Measurements from ENCODE around the gene GPM6B. TPM values are rescaled to one million over a fixed set of nuclear protein-coding genes. Genes with fewer than 3 reads are reported as not detected.
"Not testable (repeated sequence)": the region's sequence is repeated elsewhere in the genome, so short reads cannot be mapped to it uniquely, and the experiment has no call there.

GPM6B gene
- total RNA-seq, 2 experiments from 2014 or later = not detected

GRCh38 chrX:13752646-13753045 is 64.2 kb downstream of the GPM6B start:
- POLR2A ChIA-PET = no interaction called here
- Mint-ChIP-seq H3K36me3 (ENCODE audit: low read depth) (peaks cover 20% of the 10 kb centered on the region), H3K4me3 (no peak overlapping the region), H3K27me3 (no peaks in the 10 kb centered on the region), H3K27ac (peak overlapping the region; percentile 66), H3K4me1 (peaks cover 28% of the 10 kb centered on the region), H3K9me3 (no peaks in the 10 kb centered on the region)
- DNase-seq = no peak
- CTCF ChIA-PET = interaction anchor here (0.6 to 1.2 kb wide), 2 partner anchors 10 to 214 kb away, joined by 3 read pairs; no protein-coding TSS in a partner anchor

GRCh38 chrX:13752141-13752540 is 64.8 kb downstream of the GPM6B start:
- H3K36me3 Mint-ChIP-seq (ENCODE audit: low read depth) = peaks cover 24% of the 10 kb centered on the region
- H3K4me3 Mint-ChIP-seq = no peak overlapping the region
- H3K27me3 Mint-ChIP-seq = no peaks in the 10 kb centered on the region
- ChIA-PET POLR2A (no interaction called here), CTCF (interaction anchor here (1.2 kb wide), 1 partner anchor 11 kb away, joined by 3 read pairs; no protein-coding TSS in a partner anchor)
- H3K27ac Mint-ChIP-seq = no peak overlapping the region
- peaks cover 32% of the 10 kb centered on the region for H3K4me1 Mint-ChIP-seq
- DNase-seq = no peak
- no peaks in the 10 kb centered on the region for H3K9me3 Mint-ChIP-seq

- Mint-ChIP-seq H3K4me1 (peaks cover 34% of the 10 kb centered on the region), H3K4me3 (no peak overlapping the region), H3K36me3 (ENCODE audit: low read depth) (peaks cover 31% of the 10 kb centered on the region), H3K9me3 (no peaks in the 10 kb centered on the region), H3K27ac (peak overlapping the region; percentile 25), H3K27me3 (no peaks in the 10 kb centered on the region)
- CTCF ChIA-PET = interaction anchor here (0.7 to 2.6 kb wide), 3 partner anchors 15 to 579 kb away, joined by 3 to 16 read pairs (median 3); partner anchors contain the start of genes OFD1 and TRAPPC2
- POLR2A ChIA-PET = no interaction called here
- no peak for DNase-seq
These were observed 66.1 kb downstream of the GPM6B start for GRCh38 chrX:13750812-13751211.

GRCh38 chrX:13750204-13750603 is 66.7 kb downstream of the GPM6B start:
- no peak overlapping the region for H3K4me3 Mint-ChIP-seq
- peaks cover 30% of the 10 kb centered on the region for H3K4me1 Mint-ChIP-seq
- POLR2A ChIA-PET = no interaction called here
- peaks cover 31% of the 10 kb centered on the region for H3K36me3 Mint-ChIP-seq (ENCODE audit: low read depth)
- H3K27ac Mint-ChIP-seq = no peak overlapping the region
- no peaks in the 10 kb centered on the region for H3K9me3 Mint-ChIP-seq
- CTCF ChIA-PET = interaction anchor here (1.1 to 2.6 kb wide), 3 partner anchors 15 to 282 kb away, joined by 3 to 16 read pairs (median 3); partner anchors contain the start of genes OFD1 and TRAPPC2
- H3K27me3 Mint-ChIP-seq = no peaks in the 10 kb centered on the region
- peak; percentile 33 for DNase-seq

GRCh38 chrX:13748486-13748885 is 68.4 kb downstream of the GPM6B start:
- CTCF ChIA-PET = interaction anchor here (2.6 kb wide), 1 partner anchor 13 kb away, joined by 16 read pairs; the partner anchor contains the start of genes OFD1 and TRAPPC2
- Mint-ChIP-seq H3K27ac (no peak overlapping the region), H3K27me3 (no peaks in the 10 kb centered on the region), H3K4me3 (no peak overlapping the region), H3K36me3 (ENCODE audit: low read depth) (peaks cover 29% of the 10 kb centered on the region), H3K9me3 (no peaks in the 10 kb centered on the region), H3K4me1 (peaks cover 27% of the 10 kb centered on the region)
- POLR2A ChIA-PET = no interaction called here
- DNase-seq = no peak

- ChIA-PET CTCF (no interaction called here), POLR2A (no interaction called here)
- Mint-ChIP-seq H3K27ac (no peak overlapping the region), H3K4me1 (peaks cover 26% of the 10 kb centered on the region), H3K9me3 (no peaks in the 10 kb centered on the region), H3K36me3 (ENCODE audit: low read depth) (peaks cover 25% of the 10 kb centered on the region), H3K4me3 (no peak overlapping the region), H3K27me3 (no peaks in the 10 kb centered on the region)
- DNase-seq = peak; percentile 40
These were observed 69.1 kb downstream of the GPM6B start for GRCh38 chrX:13747836-13748235.

GRCh38 chrX:13742397-13743176 is 74.3 kb downstream of the GPM6B start:
- peak overlapping the region; percentile 64 for H3K4me3 Mint-ChIP-seq
- peak overlapping the region; percentile 90 for H3K27ac Mint-ChIP-seq
- no peaks in the 10 kb centered on the region for H3K27me3 Mint-ChIP-seq
- ChIA-PET POLR2A (no interaction called here), CTCF (interaction anchor here (0.5 to 1.3 kb wide), 4 partner anchors 8 to 435 kb away, joined by 3 read pairs; partner anchors contain the start of genes OFD1 and TRAPPC2)
- peaks cover 30% of the 10 kb centered on the region for H3K4me1 Mint-ChIP-seq
- peaks cover 27% of the 10 kb centered on the region for H3K36me3 Mint-ChIP-seq (ENCODE audit: low read depth)
- H3K9me3 Mint-ChIP-seq = no peaks in the 10 kb centered on the region
- peak; percentile 32 for DNase-seq

GRCh38 chrX:13741695-13742094 is 75.2 kb downstream of the GPM6B start:
- Mint-ChIP-seq H3K27me3 (no peaks in the 10 kb centered on the region), H3K4me1 (peaks cover 30% of the 10 kb centered on the region), H3K9me3 (no peaks in the 10 kb centered on the region), H3K27ac (peak overlapping the region; percentile 90), H3K4me3 (no peak overlapping the region), H3K36me3 (ENCODE audit: low read depth) (peaks cover 24% of the 10 kb centered on the region)
- DNase-seq = no peak
- POLR2A ChIA-PET = no interaction called here
- CTCF ChIA-PET = no interaction called here

GRCh38 chrX:13734278-13735172 is 82.4 kb downstream of the GPM6B start, which contains the start of the genes OFD1 and TRAPPC2:
TSS of gene OFD1 (plus strand) at chrX:13734748. CDS start at chrX:13735072, 324 bp downstream.
TSS of gene TRAPPC2 (minus strand) at chrX:13734620. CDS start at chrX:13719963, 14,657 bp downstream.
- Mint-ChIP-seq H3K27me3 (no peaks in the 10 kb centered on the region), H3K4me1 (peaks cover 47% of the 10 kb centered on the region), H3K9me3 (no peaks in the 10 kb centered on the region), H3K4me3 (peak within 1 kb of the TSS; percentile 87), H3K36me3 (ENCODE audit: low read depth) (peaks cover 48% of the 10 kb centered on the region), H3K27ac (peak within 1 kb of the TSS; percentile 98)
- peak; percentile 92 for DNase-seq
- POLR2A ChIA-PET = interaction anchor here (0.5 to 0.6 kb wide), 3 partner anchors 395 to 785 kb away, joined by 3 to 4 read pairs (median 3); no protein-coding TSS in a partner anchor
- CTCF ChIA-PET = interaction anchor here (0.8 to 3.6 kb wide), 8 partner anchors 8 to 1931 kb away, joined by 3 to 16 read pairs (median 3); no protein-coding TSS in a partner anchor

- peak overlapping the region; percentile 87 for H3K4me3 Mint-ChIP-seq
- H3K27me3 Mint-ChIP-seq = no peaks in the 10 kb centered on the region
- H3K4me1 Mint-ChIP-seq = peaks cover 55% of the 10 kb centered on the region
- ChIA-PET CTCF (interaction anchor here (0.8 to 2.2 kb wide), 2 partner anchors 8 to 43 kb away, joined by 3 to 10 read pairs; no protein-coding TSS in a partner anchor), POLR2A (no interaction called here)
- peak overlapping the region; percentile 98 for H3K27ac Mint-ChIP-seq
- DNase-seq = no peak
- H3K9me3 Mint-ChIP-seq = no peaks in the 10 kb centered on the region
- peaks cover 57% of the 10 kb centered on the region for H3K36me3 Mint-ChIP-seq (ENCODE audit: low read depth)
These were observed 83.4 kb downstream of the GPM6B start for GRCh38 chrX:13733506-13733905.

GRCh38 chrX:13732246-13733067 is 84.4 kb downstream of the GPM6B start:
- peaks cover 67% of the 10 kb centered on the region for H3K36me3 Mint-ChIP-seq (ENCODE audit: low read depth)
- peaks cover 60% of the 10 kb centered on the region for H3K4me1 Mint-ChIP-seq
- peak overlapping the region; percentile 38 for H3K4me3 Mint-ChIP-seq
- ChIA-PET CTCF (no interaction called here), POLR2A (no interaction called here)
- H3K27me3 Mint-ChIP-seq = no peaks in the 10 kb centered on the region
- H3K27ac Mint-ChIP-seq = no peak overlapping the region
- DNase-seq = no peak
- H3K9me3 Mint-ChIP-seq = peaks cover 2% of the 10 kb centered on the region

- POLR2A ChIA-PET, H3K27me3 Mint-ChIP-seq, DNase-seq, H3K4me3 Mint-ChIP-seq, CTCF ChIA-PET, H3K9me3 Mint-ChIP-seq, H3K27ac Mint-ChIP-seq: not testable (repeated sequence)
- Mint-ChIP-seq H3K36me3 (ENCODE audit: low read depth) (peaks cover 77% of the 10 kb centered on the region), H3K4me1 (peaks cover 68% of the 10 kb centered on the region)
These were observed 86.4 kb downstream of the GPM6B start for GRCh38 chrX:13730523-13730922.
